Measurements from ENCODE around the gene ERP29.

- TF ChIP-seq CTCF (IDR thresholded peaks at IDR 0.05) (no peak), POLR2A (IDR thresholded peaks at IDR 0.05) (no peak)
Measured at GRCh38 chr12:111992464-111992863, 20.8 kb upstream of the ERP29 start.
